Measurements from ENCODE around the gene NAV2.

NAV2 gene

GRCh38 chr11:19785265-19785664 is 72.6 kb downstream of the NAV2 start:
- no peak for DNase-seq

GRCh38 chr11:19786644-19787043 is 74.0 kb downstream of the NAV2 start:
- DNase-seq = no peak

DNA sequence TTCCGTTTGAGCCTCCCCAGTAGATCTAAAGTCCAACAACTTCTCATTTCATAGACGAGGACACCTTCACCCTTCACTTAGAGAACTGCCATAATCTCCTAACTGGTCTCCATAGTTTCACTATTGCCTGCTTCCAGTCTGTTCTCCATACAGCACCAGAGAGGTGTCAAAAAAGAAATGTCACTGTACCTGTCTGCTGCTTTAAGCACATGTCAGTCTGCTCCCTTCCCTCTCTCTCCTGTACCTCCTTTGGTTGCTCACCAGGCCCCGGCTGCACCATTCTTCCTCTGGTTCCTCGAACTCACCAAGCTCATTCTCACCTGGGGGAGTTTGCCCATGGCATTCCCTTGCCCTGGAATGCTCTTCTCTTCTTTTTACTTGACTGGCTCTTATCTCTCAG is 75.8 kb downstream of the NAV2 start:
- no peak for DNase-seq

GRCh38 chr11:19789245-19789644 is 76.6 kb downstream of the NAV2 start:
- no peak for DNase-seq

DNA sequence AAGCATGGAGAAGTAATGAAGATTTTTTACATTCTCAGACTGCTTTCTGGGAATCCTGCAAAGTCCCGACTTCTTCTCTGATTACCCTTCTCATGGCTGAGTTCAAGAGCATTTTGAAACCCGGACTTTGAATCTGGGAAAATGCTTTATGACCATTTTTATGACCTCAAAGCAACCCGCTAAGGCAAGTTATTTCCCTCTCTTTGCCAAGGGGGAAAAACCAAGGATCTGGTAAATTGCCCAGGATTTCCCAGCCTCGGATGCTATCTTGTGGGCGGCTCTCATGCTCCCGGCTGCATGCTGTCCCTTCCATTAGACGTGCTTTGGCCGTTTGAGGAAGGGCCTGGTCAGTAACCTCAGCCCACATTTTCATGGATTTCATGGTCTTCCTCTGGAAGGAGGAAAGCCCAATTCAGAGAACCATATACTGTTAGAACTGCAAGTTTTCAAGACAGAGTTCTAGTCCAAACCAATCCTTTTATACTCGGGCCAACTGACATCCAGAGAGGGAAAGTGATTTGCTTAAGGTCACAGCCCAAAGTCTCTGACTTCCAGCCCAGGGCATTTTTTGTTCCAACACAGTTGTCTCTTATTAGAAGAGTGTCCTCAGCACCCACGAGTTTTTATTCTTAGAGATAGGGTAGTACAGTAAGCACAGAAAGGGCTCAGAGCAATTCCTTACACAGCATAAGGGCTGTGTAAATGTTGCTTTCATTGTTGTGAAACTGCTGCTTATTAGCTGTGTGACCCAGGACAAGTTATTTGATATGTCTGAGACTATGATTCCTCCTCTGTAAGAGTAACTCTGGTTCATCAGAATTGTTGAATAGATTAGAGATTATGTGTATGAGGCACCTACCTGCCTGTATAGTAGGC is 77.4 kb downstream of the NAV2 start:
- no peak for DNase-seq

GRCh38 chr11:19790831-19791552 is 78.4 kb downstream of the NAV2 start:
- no peak for DNase-seq

- no peak for DNase-seq
Measured at GRCh38 chr11:19792510-19792909, 79.9 kb downstream of the NAV2 start.

- no peak for DNase-seq
Measured at GRCh38 chr11:19793326-19793725, 80.7 kb downstream of the NAV2 start.

GRCh38 chr11:19794161-19794560 is 81.5 kb downstream of the NAV2 start:
- no peak for DNase-seq

- DNase-seq = no peak
Measured at GRCh38 chr11:19795082-19795481, 82.4 kb downstream of the NAV2 start.

- DNase-seq = no peak
Measured at GRCh38 chr11:19800162-19800561, 87.5 kb downstream of the NAV2 start.

GRCh38 chr11:19800714-19801519 is 88.3 kb downstream of the NAV2 start:
- no peak for DNase-seq

GRCh38 chr11:19802773-19803293 is 90.2 kb downstream of the NAV2 start:
- no peak for DNase-seq

DNA sequence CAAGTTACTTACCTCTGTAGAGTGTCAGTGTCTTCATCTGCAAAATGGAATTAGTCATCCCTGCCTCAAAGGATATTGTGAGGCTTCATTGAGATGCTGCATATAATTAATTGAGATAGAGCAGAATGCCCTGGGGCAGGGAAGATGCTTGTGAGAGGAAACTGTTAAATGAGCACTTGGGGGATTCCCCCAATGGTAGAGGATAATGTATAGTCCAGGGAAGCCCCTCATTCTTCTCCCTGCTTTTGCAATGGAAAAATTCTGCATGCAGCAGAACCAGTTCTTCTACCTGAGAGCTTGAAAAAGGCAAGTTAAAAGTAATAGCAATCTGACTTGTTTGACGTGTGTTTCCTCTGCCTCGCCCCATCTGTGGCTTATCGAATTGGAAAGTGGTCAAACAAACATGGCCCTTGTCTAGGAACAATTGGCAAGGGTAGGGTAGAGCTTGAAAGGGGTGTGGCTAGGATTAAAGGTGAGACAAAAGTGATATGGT is 90.9 kb downstream of the NAV2 start:
- no peak for DNase-seq

DNA sequence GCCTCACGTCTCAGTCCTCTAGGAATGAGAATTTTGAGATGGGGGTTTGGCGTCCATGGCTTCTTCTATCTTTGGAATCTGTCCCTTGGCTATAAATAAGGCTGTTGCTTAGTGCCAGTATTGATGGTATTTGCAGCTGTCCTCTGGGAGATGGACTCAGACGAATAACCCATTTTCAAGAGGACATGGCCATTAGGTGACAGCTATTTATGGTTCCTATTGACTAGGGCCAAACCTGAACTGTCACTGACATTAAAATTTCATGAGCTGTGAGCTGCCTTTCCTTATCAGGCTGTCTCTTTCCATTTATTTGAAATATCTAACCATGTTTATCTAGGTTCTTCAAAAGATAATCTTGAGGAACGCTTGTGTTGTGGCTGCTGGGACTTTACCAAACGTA is 92.7 kb downstream of the NAV2 start:
- DNase-seq = no peak

DNA sequence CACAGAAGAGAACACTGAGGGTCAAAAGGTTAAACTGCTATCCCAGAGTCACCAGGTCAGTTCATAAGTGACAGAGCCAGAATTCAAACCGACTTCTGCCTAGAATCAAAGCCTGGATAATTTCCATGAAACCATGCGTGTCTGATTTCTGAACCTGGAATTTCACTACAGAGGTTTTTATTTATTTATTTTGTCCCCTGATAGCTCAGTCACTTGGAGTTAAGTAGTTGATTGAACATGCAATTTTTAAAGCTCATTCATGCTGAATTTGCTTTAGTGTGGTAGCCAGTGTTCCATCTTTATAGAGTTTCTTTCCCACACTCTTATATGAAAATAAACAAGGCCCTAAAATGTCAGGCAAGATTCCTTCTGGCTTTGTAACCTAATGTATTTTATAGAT is 93.2 kb downstream of the NAV2 start:
- no peak for DNase-seq

DNA sequence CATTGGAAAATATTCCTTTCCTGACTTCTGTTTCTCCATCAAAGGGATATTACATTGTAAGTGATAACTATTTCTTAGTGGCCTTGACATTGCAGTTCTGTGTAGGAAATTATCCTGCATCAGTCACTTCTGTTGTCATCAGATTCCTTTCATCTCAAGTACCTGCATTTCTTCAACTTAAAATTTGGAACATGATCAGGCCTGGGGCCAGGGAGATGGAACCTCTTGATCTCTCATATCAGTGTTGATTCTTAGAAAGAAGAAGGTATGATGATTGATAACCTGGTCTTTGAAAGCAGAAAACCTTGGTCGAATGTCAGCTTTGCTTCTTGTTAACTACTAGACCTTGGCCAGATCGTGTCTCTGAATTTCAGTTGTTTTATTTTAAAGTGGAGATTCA is 93.6 kb downstream of the NAV2 start:
- no peak for DNase-seq

DNA sequence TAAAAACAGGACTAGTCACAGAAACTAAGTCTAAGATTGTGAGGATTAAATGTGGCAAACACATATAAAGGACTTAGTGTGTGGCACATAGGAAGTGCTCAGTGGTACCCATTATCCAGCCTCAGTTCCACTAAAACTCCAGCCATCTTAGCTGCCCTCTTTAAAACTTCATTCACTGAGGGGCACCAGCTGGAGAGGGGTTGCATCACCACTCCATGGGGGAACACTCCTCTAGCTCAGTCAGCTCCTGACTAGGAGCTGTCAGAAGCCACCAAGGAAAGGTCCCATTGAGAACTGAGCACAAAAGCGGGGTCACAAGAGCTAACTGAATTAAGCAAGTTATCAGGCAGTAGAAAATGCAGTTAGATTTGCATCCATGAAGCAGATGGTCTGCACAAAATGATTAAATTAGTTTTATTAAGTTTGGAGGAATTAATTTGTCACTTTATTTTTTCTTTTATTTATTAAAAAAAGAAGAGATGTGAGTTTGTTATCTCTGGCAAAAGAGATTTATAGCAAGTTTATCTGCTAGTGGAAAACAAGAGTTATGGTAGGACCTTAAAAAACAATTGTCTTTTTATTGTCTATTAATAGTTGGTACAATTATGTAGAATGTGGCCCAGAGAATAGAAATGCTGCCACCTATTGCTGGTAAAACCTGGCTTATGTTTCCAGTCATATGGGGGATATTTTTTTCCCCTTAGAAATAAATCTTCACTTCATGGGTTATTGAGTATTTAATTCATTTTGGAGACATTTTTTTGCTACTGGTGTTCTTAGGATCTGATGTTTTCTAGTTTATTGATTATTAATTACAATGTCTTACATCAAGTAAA is 95.7 kb downstream of the NAV2 start:
- no peak for DNase-seq

GRCh38 chr11:19810852-19811251 is 98.2 kb downstream of the NAV2 start:
- DNase-seq = no peak

- no peak for DNase-seq
Measured at GRCh38 chr11:19811380-19811779, 98.7 kb downstream of the NAV2 start.

GRCh38 chr11:19812096-19812495 is 99.5 kb downstream of the NAV2 start:
- DNase-seq = no peak

GRCh38 chr11:19812710-19813109 is 100.1 kb downstream of the NAV2 start:
- DNase-seq = no peak
